Measurements from ENCODE around the gene ZSCAN9. TPM values are rescaled to one million over a fixed set of nuclear protein-coding genes. Genes with fewer than 3 reads are reported as not detected.

The ZSCAN9 gene
- total RNA-seq, 2 donors from 2014 or later = 11.6 to 29.0 TPM

GRCh38 chr6:28215425-28215824, 9.7 kb upstream of the ZSCAN9 start:
- TF ChIP-seq CTCF (IDR thresholded peaks at IDR 0.05) = no peak
- no peak overlapping the region for H3K4me3 ChIP-seq
- no peaks in the 10 kb centered on the region for H3K9me3 ChIP-seq
- H3K27ac ChIP-seq = no peak overlapping the region
- ATAC-seq (ENCODE audit: insufficient number of reproducible peaks, low FRiP score, low read depth) (no peak), DNase-seq (ENCODE audit: low spot score) (no peak)
- no peaks in the 10 kb centered on the region for H3K27me3 ChIP-seq (replicated peaks; ENCODE audit: insufficient read depth)
- peaks cover 9 to 21% of the 10 kb centered on the region in 2 donors for H3K4me1 ChIP-seq (ENCODE audit: control insufficient read depth in 1 of 2, low read depth in 2 of 2)
- no peaks in the 10 kb centered on the region for H3K36me3 ChIP-seq

GRCh38 chr6:28217890-28218289, 7.2 kb upstream of the ZSCAN9 start:
- peak overlapping the region; percentile 90 for H3K4me3 ChIP-seq
- no peak for TF ChIP-seq CTCF (IDR thresholded peaks at IDR 0.05)
- peaks cover 9 to 11% of the 10 kb centered on the region in 2 donors for H3K4me1 ChIP-seq (ENCODE audit: control insufficient read depth in 1 of 2, low read depth in 2 of 2)
- no peaks in the 10 kb centered on the region for H3K36me3 ChIP-seq
- ATAC-seq (ENCODE audit: insufficient number of reproducible peaks, low FRiP score, low read depth) (no peak), DNase-seq (ENCODE audit: low spot score) (no peak)
- H3K27ac ChIP-seq = no peak overlapping the region
- no peaks in the 10 kb centered on the region for H3K9me3 ChIP-seq
- H3K27me3 ChIP-seq (replicated peaks; ENCODE audit: insufficient read depth) = no peaks in the 10 kb centered on the region

- Histone ChIP-seq H3K36me3 (no peaks in the 10 kb centered on the region), H3K4me3 (peak overlapping the region; percentile 90), H3K27ac (peak overlapping the region; percentile 10 to 65), H3K4me1 (ENCODE audit: control insufficient read depth in 1 of 2, low read depth in 2 of 2) (peaks cover 9 to 11% of the 10 kb centered on the region in 2 donors), H3K9me3 (no peaks in the 10 kb centered on the region), H3K27me3 (replicated peaks; ENCODE audit: insufficient read depth) (no peaks in the 10 kb centered on the region)
- DNase-seq (ENCODE audit: low spot score) = no peak
- peak; percentile 81 for ATAC-seq (ENCODE audit: insufficient number of reproducible peaks, low FRiP score, low read depth)
- TF ChIP-seq CTCF (IDR thresholded peaks at IDR 0.05) = no peak
Observed at GRCh38 chr6:28218312-28219248, 6.5 kb upstream of the ZSCAN9 start.

GRCh38 chr6:28220257-28221133, 4.6 kb upstream of the ZSCAN9 start:
- TF ChIP-seq CTCF (IDR thresholded peaks at IDR 0.05) = no peak
- ATAC-seq (ENCODE audit: insufficient number of reproducible peaks, low FRiP score, low read depth) = no peak
- no peaks in the 10 kb centered on the region for H3K27me3 ChIP-seq (replicated peaks; ENCODE audit: insufficient read depth)

More at GRCh38 chr6:28220257-28221133, 4.6 kb upstream of the ZSCAN9 start:
- H3K36me3 ChIP-seq = no peaks in the 10 kb centered on the region
- peaks cover 9 to 14% of the 10 kb centered on the region in 2 donors for H3K4me1 ChIP-seq (ENCODE audit: control insufficient read depth in 1 of 2, low read depth in 2 of 2)
- H3K9me3 ChIP-seq = no peaks in the 10 kb centered on the region
- no peak overlapping the region for H3K4me3 ChIP-seq
- no peak overlapping the region for H3K27ac ChIP-seq
- no peak for DNase-seq (ENCODE audit: low spot score)
